Trophoblast cell (in vitro differentiated cells and primary cell): ENCODE measurements around the gene RAB4B.
A peak's percentile ranks its signal among the peaks of the same experiment; 100 is the strongest.

ENCODE experiments used
- DNase-seq, 2 donors: peaks; one replicate each; pipeline ENCODE4 v3.0.0-alpha.2; 2016
- H2AFZ ChIP-seq: 2 replicates; pipeline ENCODE4 v1.6.1; 2013; ENCODE audit warnings: low read length, moderate library complexity, mild to moderate bottlenecking; ENCODE audit not compliant: insufficient read depth, poor library complexity
- H2AK5ac ChIP-seq: 2 replicates; pipeline ENCODE4 v1.6.1; 2013; ENCODE audit warnings: mild to moderate bottlenecking, low read length
- H2BK120ac ChIP-seq: 2 replicates; pipeline ENCODE4 v1.6.1; 2013; ENCODE audit warnings: low read length, mild to moderate bottlenecking, moderate library complexity; ENCODE audit not compliant: insufficient read depth, poor library complexity
- H2BK12ac ChIP-seq: 2 replicates; pipeline ENCODE4 v1.6.1; 2013; ENCODE audit warnings: mild to moderate bottlenecking, low read length, moderate library complexity
- H2BK5ac ChIP-seq: 2 replicates; pipeline ENCODE4 v1.6.1; 2013; ENCODE audit warnings: low read length, low read depth, moderate library complexity, mild to moderate bottlenecking; ENCODE audit not compliant: poor library complexity
- H3K14ac ChIP-seq: 2 replicates; pipeline ENCODE4 v1.6.1; 2013; ENCODE audit warnings: mild to moderate bottlenecking, low read length
- H3K18ac ChIP-seq: 2 replicates; pipeline ENCODE4 v1.6.1; 2013; ENCODE audit warnings: mild to moderate bottlenecking, low read length
- H3K23ac ChIP-seq: 2 replicates; pipeline ENCODE4 v1.6.1; 2013; ENCODE audit warnings: low read length
- H3K27ac ChIP-seq: 2 replicates; pipeline ENCODE4 v1.5.1; 2013; ENCODE audit warnings: low read depth, mild to moderate bottlenecking, inconsistent platforms, low read length, moderate library complexity
- H3K27me3 ChIP-seq: 2 replicates; pipeline ENCODE4 v1.6.1; 2013; ENCODE audit warnings: inconsistent platforms, mild to moderate bottlenecking, low read length, moderate library complexity; ENCODE audit not compliant: insufficient read depth
- H3K36me3 ChIP-seq, 2 experiments: 1 replicate in 1 of 2; 2 replicates in 1 of 2; pipeline ENCODE4 v1.6.1; 2013; ENCODE audit warnings: low read length in 2 of 2, mild to moderate bottlenecking in 2 of 2, moderate library complexity in 1 of 2; ENCODE audit not compliant: insufficient read depth in 2 of 2, control insufficient read depth in 1 of 2
- H3K4ac ChIP-seq: 2 replicates; pipeline ENCODE4 v1.6.1; 2013; ENCODE audit warnings: low read depth, mild to moderate bottlenecking, low read length, moderate library complexity
- H3K4me1 ChIP-seq, 2 experiments: 1 replicate in 1 of 2; 2 replicates in 1 of 2; pipeline ENCODE4 v1.6.1; 2013; ENCODE audit warnings: low read length in 2 of 2, mild to moderate bottlenecking in 2 of 2, moderate library complexity in 1 of 2; ENCODE audit not compliant: insufficient read depth in 2 of 2, control insufficient read depth in 1 of 2
- H3K4me2 ChIP-seq: 2 replicates; pipeline ENCODE4 v1.6.1; 2013; ENCODE audit warnings: inconsistent platforms, mild to moderate bottlenecking, low read length, moderate library complexity
- H3K4me3 ChIP-seq: 2 replicates; pipeline ENCODE4 v1.5.1; 2013; ENCODE audit warnings: mild to moderate bottlenecking, low read depth, low read length, inconsistent platforms
- H3K79me1 ChIP-seq: one replicate; pipeline ENCODE4 v1.6.1; 2013; ENCODE audit warnings: low read length
- H3K79me2 ChIP-seq: 2 replicates; pipeline ENCODE4 v1.6.1; 2013; ENCODE audit warnings: low read length, mild to moderate bottlenecking; ENCODE audit not compliant: control insufficient read depth, insufficient read depth, poor library complexity
- H3K9ac ChIP-seq: 2 replicates; pipeline ENCODE4 v1.6.1; 2013; ENCODE audit warnings: mild to moderate bottlenecking, low read length
- H3K9me3 ChIP-seq: 2 replicates; pipeline ENCODE4 v1.6.1; 2013; ENCODE audit warnings: low read depth, mild to moderate bottlenecking, control low read depth, inconsistent platforms, low read length; ENCODE audit not compliant: insufficient read depth
- H4K12ac ChIP-seq: 2 replicates; pipeline ENCODE4 v1.6.1; 2013; ENCODE audit warnings: low read depth, mild to moderate bottlenecking, low read length, moderate library complexity
- H4K8ac ChIP-seq: 2 replicates; pipeline ENCODE4 v1.6.1; 2013; ENCODE audit warnings: low read depth, mild to moderate bottlenecking, low read length, moderate library complexity
- H4K91ac ChIP-seq: one replicate; pipeline ENCODE4 v1.6.1; 2013; ENCODE audit warnings: low read depth, mild to moderate bottlenecking, low read length, moderate library complexity
- WGBS: extraction: QIAGEN DNeasy Blood & Tissue Kit; methylation state at CpG from one replicate; pipeline ENCODE4 v1.1.7; 2013; ENCODE audit warnings: missing lambda C conversion rate; ENCODE audit not compliant: insufficient read length, insufficient coverage; ENCODE audit errors: extremely low coverage; 5-methylcytosine and 5-hydroxymethylcytosine counted together

RAB4B gene

GRCh38 chr19:40735013-40735771, 42.9 kb upstream of the RAB4B start:
- H3K4me1 ChIP-seq, result no peaks in the 10 kb centered on the region
- H2BK12ac ChIP-seq, result no peak overlapping the region
- H3K4me2 ChIP-seq, result no peak overlapping the region
- H3K4me3 ChIP-seq, result no peak overlapping the region
- peaks cover 74 to 85% of the 10 kb centered on the region in 2 experiments for H3K36me3 ChIP-seq
- no peak overlapping the region for H4K91ac ChIP-seq
- no peak overlapping the region for H2BK120ac ChIP-seq
- H4K12ac ChIP-seq, result no peak overlapping the region
- no peak overlapping the region for H3K4ac ChIP-seq
- no peak overlapping the region for H3K23ac ChIP-seq
- H2AFZ ChIP-seq, result no peak overlapping the region
- no peak overlapping the region for H4K8ac ChIP-seq
- H3K27me3 ChIP-seq, result no peaks in the 10 kb centered on the region
- DNase-seq, result peak in 1 of 2 donors; percentile 65
- no peak overlapping the region for H3K9ac ChIP-seq
- H3K27ac ChIP-seq, result no peak overlapping the region
- WGBS, result no CpG with 5 or more reads among the region's 11 CpGs
- no peak overlapping the region for H2BK5ac ChIP-seq
- no peak overlapping the region for H3K14ac ChIP-seq
- no peak overlapping the region for H2AK5ac ChIP-seq
- no peaks in the 10 kb centered on the region for H3K9me3 ChIP-seq
- no peaks in the 10 kb centered on the region for H3K79me2 ChIP-seq
- H3K18ac ChIP-seq, result no peak overlapping the region
- no peaks in the 10 kb centered on the region for H3K79me1 ChIP-seq

GRCh38 chr19:40736661-40737060, 41.4 kb upstream of the RAB4B start:
- H2AFZ ChIP-seq, result no peak overlapping the region
- H2AK5ac ChIP-seq, result no peak overlapping the region
- no peaks in the 10 kb centered on the region for H3K27me3 ChIP-seq
- no peak overlapping the region for H2BK120ac ChIP-seq
- H3K18ac ChIP-seq, result no peak overlapping the region
- H3K14ac ChIP-seq, result no peak overlapping the region
- no peak overlapping the region for H3K27ac ChIP-seq
- H3K4me3 ChIP-seq, result no peak overlapping the region
- no peaks in the 10 kb centered on the region for H3K9me3 ChIP-seq
- H3K79me1 ChIP-seq, result no peaks in the 10 kb centered on the region
- H2BK12ac ChIP-seq, result no peak overlapping the region
- no peak overlapping the region for H3K4me2 ChIP-seq
- no peaks in the 10 kb centered on the region for H3K4me1 ChIP-seq
- no peaks in the 10 kb centered on the region for H3K79me2 ChIP-seq
- no peak for DNase-seq
- H3K23ac ChIP-seq, result no peak overlapping the region
- no peak overlapping the region for H4K91ac ChIP-seq
- H3K9ac ChIP-seq, result no peak overlapping the region
- WGBS, result no CpG with 5 or more reads among the region's 9 CpGs
- H3K36me3 ChIP-seq, result peaks cover 66 to 78% of the 10 kb centered on the region in 2 experiments
- no peak overlapping the region for H2BK5ac ChIP-seq
- no peak overlapping the region for H4K12ac ChIP-seq
- no peak overlapping the region for H4K8ac ChIP-seq
- no peak overlapping the region for H3K4ac ChIP-seq

DNA sequence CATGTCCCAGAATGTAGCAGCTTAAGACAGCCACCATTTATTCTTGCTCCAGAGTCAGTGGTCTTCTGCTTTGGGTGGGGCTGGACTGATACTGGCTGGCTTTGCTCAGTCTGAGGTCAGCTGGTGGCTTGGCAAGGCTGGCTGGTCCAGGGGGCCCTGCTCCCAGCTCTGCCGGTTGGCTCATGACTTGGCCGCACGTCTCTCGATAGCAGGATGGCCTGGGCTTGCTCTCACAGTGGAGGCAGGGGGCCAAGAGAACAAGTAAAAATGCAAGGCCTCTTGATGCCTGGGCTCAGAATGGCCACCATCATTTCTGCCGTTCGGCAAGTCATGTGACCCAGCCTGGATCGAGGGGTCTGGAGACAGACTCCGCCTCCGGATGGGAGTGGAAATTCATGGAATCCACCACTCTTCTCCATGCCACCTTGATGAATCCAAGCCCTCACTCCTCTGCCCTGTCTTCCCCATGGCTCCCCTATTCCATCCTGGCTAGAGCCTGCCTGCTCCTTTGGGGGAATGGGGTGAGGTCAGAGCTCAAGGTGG, 40.9 kb upstream of the RAB4B start:
- H3K9ac ChIP-seq, result no peak overlapping the region
- no peak overlapping the region for H4K8ac ChIP-seq
- no peak overlapping the region for H3K27ac ChIP-seq
- no peak overlapping the region for H3K23ac ChIP-seq
- no peaks in the 10 kb centered on the region for H3K9me3 ChIP-seq
- no peak overlapping the region for H3K4me2 ChIP-seq
- no peak overlapping the region for H2BK120ac ChIP-seq
- no peak overlapping the region for H2AFZ ChIP-seq
- no peaks in the 10 kb centered on the region for H3K79me1 ChIP-seq
- no peaks in the 10 kb centered on the region for H3K27me3 ChIP-seq
- H3K4me1 ChIP-seq, result no peaks in the 10 kb centered on the region
- no peak overlapping the region for H2BK12ac ChIP-seq
- no CpG with 5 or more reads among the region's 9 CpGs for WGBS
- H3K79me2 ChIP-seq, result no peaks in the 10 kb centered on the region
- H3K18ac ChIP-seq, result no peak overlapping the region
- no peak overlapping the region for H4K91ac ChIP-seq
- no peak overlapping the region for H2AK5ac ChIP-seq
- no peak overlapping the region for H3K4me3 ChIP-seq
- peaks cover 62 to 73% of the 10 kb centered on the region in 2 experiments for H3K36me3 ChIP-seq
- H3K4ac ChIP-seq, result no peak overlapping the region
- H3K14ac ChIP-seq, result no peak overlapping the region
- no peak for DNase-seq
- H2BK5ac ChIP-seq, result no peak overlapping the region
- H4K12ac ChIP-seq, result no peak overlapping the region

- Histone ChIP-seq H3K36me3 (peaks cover 52 to 56% of the 10 kb centered on the region in 2 experiments), H2AFZ (no peak overlapping the region), H3K9ac (no peak overlapping the region), H2BK12ac (no peak overlapping the region), H3K27me3 (no peaks in the 10 kb centered on the region), H4K91ac (no peak overlapping the region), H3K23ac (no peak overlapping the region), H4K8ac (no peak overlapping the region), H2BK5ac (no peak overlapping the region), H3K9me3 (no peaks in the 10 kb centered on the region), H3K4me1 (peaks cover 2 to 3% of the 10 kb centered on the region in 2 experiments), H3K79me1 (no peaks in the 10 kb centered on the region), H3K4me3 (no peak overlapping the region), H3K18ac (no peak overlapping the region), H3K4me2 (no peak overlapping the region), H3K79me2 (no peaks in the 10 kb centered on the region), H3K27ac (no peak overlapping the region), H2BK120ac (no peak overlapping the region), H2AK5ac (no peak overlapping the region), H3K14ac (no peak overlapping the region), H3K4ac (no peak overlapping the region), H4K12ac (no peak overlapping the region)
- no CpG with 5 or more reads among the region's 22 CpGs for WGBS
- no peak for DNase-seq
Observed at GRCh38 chr19:40739030-40739839, 38.8 kb upstream of the RAB4B start.
